Measurements from ENCODE around the gene CPNE5. TPM values are rescaled to one million over a fixed set of nuclear protein-coding genes. Genes with fewer than 3 reads are reported as not detected.
"Not testable (repeated sequence)": the region's sequence is repeated elsewhere in the genome, so short reads cannot be mapped to it uniquely, and the experiment has no call there.

The CPNE5 gene
- total RNA-seq, 1 donor from 2014 or later, result 6.7 TPM

DNA sequence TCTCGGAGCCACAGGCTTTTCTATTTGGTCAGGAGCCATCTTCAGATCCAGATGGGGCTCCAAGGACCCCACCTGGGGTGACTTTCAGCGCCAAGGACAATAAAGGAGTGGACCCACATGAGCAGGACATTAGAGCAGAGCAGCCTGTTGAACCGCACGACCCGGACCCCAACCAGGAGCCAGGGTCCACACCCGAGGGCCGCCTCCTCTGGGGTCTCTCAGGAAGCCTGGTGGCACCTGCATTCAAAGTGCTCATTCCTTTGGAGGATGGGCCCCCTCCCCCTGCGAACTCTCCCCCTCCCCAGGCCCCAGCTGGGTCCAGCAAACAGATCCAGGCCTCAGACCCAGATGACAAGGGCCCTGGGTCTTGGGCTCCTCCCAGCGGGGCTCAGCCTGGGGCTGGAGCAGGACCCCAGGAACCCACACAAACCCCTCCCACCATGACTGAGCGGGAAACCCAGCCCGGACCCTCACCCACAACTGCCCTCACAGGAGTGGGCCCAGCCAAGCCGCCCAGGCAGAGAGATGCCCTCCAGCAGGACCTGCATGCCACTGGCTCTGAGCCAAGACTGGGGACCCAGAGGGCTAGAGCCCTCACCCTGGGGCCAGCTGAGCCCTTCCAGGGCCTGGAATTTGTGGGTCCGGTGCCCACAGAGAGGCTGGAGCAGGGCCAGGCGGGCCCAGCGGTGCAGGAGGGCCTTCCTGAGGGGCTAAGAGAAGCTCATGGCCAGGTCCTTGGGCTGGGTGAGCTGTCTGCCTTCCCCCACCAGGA is 117.7 kb downstream of the CPNE5 start:
- intact Hi-C loops (cut with DNase I), result no loop called here
- peak; percentile 53 for DNase-seq (ENCODE audit: low spot score)

DNA sequence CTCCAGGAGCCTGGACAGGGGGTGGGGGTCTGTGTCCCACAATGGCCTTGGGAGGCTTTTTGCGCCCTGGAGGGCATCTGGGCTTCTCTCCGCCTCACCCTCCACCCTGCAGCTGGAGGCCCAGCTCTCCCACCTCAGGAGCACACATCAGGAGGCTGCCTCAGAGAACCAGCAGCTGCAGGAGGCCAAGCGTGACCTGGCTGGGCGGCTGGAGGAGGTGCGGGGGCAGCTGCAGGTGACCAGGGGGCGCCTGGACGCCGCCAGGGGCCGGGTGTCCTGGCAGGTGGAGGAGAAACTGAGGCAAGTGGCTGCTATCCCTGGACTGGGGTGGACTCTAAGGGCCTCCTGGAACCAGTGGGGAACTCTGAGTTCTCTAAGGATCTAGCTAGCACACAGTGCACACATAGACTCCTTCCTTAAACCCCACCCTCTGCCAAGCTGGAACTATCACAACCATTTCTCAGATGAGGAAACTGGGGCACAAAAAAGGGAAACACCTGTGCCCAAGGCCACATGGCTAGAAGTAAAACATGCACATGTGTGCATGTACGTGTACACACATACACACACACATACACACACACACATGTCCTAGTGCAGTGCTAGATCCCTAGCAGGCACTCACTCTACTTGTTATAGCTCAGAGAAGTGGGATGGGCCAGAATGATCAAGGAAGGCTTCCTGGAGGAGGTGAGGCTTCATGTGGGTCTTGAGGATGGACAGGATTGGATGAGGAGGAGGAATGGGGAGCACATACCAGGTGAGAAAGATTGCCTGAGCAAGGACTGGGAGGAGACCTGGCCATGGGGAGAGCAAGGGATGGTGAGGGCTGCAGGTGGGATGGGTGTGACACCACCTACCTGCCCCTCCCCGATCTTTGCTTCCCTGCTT is 118.7 kb downstream of the CPNE5 start:
- DNase-seq (ENCODE audit: low spot score), result no peak
- intact Hi-C loops (cut with DNase I), result no loop called here

DNA sequence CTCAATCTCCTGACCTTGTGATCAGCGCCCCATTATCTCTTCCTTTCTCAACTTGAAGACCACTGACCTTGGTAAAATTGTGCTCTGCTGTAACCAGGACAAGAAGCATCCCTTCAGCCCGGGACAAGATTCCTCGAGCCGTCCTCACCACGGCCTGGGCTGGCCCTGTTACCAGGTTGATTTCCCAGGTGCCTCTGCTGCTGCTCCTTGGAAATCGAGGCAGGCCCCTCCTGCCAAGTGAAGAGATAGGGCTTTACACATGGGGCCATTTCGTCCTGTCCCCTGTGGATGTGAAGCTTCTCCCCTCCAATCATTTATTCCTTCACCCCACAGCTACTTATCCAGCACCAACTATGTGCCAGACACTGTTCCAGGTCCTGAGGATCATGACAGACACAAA is 120.1 kb downstream of the CPNE5 start:
- no peak for DNase-seq (ENCODE audit: low spot score)
- intact Hi-C loops (cut with DNase I), result no loop called here

DNA sequence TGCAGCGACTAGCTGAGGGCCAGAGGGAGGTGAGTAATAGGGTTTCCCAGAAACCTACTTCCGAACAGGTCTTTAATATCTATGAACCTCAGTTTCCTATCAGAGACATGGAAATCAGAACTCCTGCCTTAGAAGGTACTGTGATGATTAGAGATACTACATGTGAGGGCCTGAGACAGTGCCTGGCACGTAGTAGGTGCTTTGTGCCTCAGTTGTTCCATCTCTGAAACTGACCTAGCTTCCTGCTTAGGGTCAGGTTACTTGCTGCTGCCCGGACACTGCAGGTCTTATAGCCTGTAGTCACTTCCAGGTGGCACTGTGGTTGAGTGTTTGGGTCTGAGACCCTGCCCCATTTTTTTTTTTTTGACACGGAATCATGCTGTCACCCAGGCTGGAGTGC is 120.7 kb downstream of the CPNE5 start:
- DNase-seq (ENCODE audit: low spot score), result no peak
- intact Hi-C loops (cut with DNase I), result no loop called here

GRCh38 chr6:36717871-36718540 is 121.2 kb downstream of the CPNE5 start:
- DNase-seq (ENCODE audit: low spot score), result no peak
- intact Hi-C loops (cut with DNase I), result no loop called here

GRCh38 chr6:36717231-36717825 is 121.9 kb downstream of the CPNE5 start:
- DNase-seq (ENCODE audit: low spot score), result no peak
- intact Hi-C loops (cut with DNase I), result no loop called here

- intact Hi-C loops (cut with DNase I), result no loop called here
- DNase-seq (ENCODE audit: low spot score), result no peak
Measured at GRCh38 chr6:36716476-36717093, 122.7 kb downstream of the CPNE5 start.

GRCh38 chr6:36715469-36715868 is 123.8 kb downstream of the CPNE5 start:
- intact Hi-C loops (cut with DNase I), result no loop called here
- DNase-seq (ENCODE audit: low spot score), result no peak

DNA sequence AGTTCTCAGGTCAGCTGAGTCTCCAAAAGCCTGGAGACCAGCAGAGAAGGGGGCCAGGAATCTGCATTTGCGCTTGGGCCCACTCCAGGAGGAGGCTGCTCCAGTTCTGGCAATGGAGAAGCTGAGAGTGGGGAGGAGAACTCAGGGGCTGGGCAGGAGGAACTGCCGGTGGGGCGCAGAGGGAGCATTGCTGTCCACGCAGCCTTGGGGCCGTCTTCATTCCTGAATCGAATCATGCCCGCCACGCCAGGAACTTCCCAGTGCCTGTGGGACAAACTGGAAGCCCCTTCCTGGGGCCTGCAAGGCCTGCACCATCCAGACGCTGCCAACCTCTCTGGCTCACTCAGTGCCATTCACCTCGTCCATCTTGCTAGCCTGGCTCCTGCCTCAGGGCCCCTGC is 124.7 kb downstream of the CPNE5 start:
- no peak for DNase-seq (ENCODE audit: low spot score)
- intact Hi-C loops (cut with DNase I), result no loop called here

GRCh38 chr6:36713846-36714245 is 125.4 kb downstream of the CPNE5 start:
- intact Hi-C loops (cut with DNase I), result no loop called here
- no peak for DNase-seq (ENCODE audit: low spot score)

- no peak for DNase-seq (ENCODE audit: low spot score)
Measured at GRCh38 chr6:36712816-36713215, 126.4 kb downstream of the CPNE5 start.

DNA sequence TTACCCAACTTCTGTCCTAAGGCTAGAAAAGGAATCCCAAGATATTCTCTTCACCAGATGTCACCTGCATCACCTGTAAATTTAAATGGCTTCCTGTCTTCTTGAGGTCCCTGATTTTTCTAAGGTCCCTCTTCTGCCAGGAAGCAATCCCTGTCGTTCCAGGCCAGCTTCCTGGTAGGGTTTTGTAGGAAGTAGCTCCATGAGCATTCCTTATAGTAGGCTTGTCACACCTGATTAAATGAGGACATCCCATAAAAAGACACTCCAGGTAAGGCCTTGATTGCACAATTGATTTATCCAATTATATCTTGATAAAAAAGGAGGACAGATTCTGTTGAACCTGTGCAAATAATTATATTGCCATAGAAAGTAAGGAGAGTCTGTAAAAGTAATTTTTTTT is 132.9 kb downstream of the CPNE5 start:
- no peak for DNase-seq (ENCODE audit: low spot score)
- intact Hi-C loops (cut with DNase I), result no loop called here

More at GRCh38 chr6:36712816-36713215, 126.4 kb downstream of the CPNE5 start:
- intact Hi-C loops (cut with DNase I), result no loop called here

DNA sequence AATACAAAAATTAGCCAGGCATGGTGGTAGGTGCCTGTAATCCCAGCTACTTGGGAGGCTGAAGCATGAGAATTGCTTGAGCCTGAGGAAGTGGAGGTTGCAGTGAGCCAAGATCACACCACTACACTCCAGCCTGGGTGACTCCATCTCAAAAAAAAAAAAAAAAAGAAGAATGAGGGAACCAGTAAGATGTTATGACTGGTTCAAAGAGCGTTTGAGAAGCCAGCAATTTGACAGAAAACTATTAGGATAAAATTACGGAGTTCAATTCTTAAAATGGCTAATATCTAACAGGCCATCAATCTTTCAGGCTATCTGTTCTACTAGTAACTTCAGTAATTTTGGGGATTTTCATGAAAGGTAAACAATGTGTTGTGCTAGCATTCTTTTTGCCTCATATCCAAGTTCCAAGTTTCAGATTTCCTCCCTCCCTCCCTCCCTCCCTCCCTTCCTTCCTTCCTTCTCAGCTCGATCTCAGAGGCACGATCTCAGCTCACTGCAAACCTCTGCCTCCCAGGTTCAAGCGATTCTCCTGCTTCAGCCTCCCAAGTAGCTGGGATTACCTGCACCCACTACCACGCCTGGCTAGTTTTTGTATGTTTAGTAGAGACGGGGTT is 134.2 kb downstream of the CPNE5 start:
- DNase-seq (ENCODE audit: low spot score); intact Hi-C loops (cut with DNase I): not testable (repeated sequence)

GRCh38 chr6:36703982-36704381 is 135.3 kb downstream of the CPNE5 start:
- no peak for DNase-seq (ENCODE audit: low spot score)
- intact Hi-C loops (cut with DNase I), result no loop called here

DNA sequence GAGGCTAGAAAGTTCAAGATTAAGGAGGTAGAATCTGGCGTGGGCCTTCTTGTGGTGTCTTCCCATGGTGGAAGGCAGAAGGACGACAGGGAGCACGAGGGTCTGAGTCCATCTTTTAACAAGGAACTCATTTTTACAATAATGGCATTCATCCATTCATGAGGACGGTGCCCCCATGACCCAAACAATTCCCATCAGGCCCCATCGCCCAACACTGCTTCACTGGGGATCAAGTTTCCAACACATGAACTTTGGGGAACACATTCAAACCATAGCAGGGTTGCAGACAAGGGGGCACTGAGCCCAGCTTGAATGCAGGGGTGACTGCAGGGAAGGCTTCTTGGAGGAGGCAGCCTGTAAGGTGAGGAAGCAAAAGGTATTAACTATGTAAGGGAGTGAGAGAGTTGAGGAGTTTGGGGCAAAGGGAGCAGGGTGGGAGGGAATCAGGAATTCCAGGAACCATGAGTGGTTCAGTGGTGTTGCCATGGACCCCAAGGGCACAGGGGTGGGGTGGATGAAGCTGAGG is 136.1 kb downstream of the CPNE5 start:
- DNase-seq (ENCODE audit: low spot score), result no peak
- intact Hi-C loops (cut with DNase I), result no loop called here

- intact Hi-C loops (cut with DNase I), result no loop called here
- no peak for DNase-seq (ENCODE audit: low spot score)
Measured at GRCh38 chr6:36702656-36703055, 136.6 kb downstream of the CPNE5 start.

- DNase-seq (ENCODE audit: low spot score), result no peak
- intact Hi-C loops (cut with DNase I), result no loop called here
Measured at GRCh38 chr6:36701401-36701991, 137.7 kb downstream of the CPNE5 start.

GRCh38 chr6:36700831-36701230 is 138.4 kb downstream of the CPNE5 start:
- no peak for DNase-seq (ENCODE audit: low spot score)
- intact Hi-C loops (cut with DNase I), result no loop called here

All from cardiac septum (tissue), 1 donor.